Measurements from ENCODE around the gene RCSD1. TPM values are rescaled to one million over a fixed set of nuclear protein-coding genes. Genes with fewer than 3 reads are reported as not detected.

The RCSD1 gene
- total RNA-seq, 4 donors from 2014 or later = 16.8 to 19.0 (median 18.5) TPM

- 36% methylated on average over 3 of the region's 3 CpGs for WGBS
- Histone ChIP-seq H3K4me1 (peaks cover 56 to 75% (median 62%) of the 10 kb centered on the region in 4 donors), H3K27me3 (no peaks in the 10 kb centered on the region), H3K9me3 (no peaks in the 10 kb centered on the region), H3K27ac (replicated peaks in 1 of 4) (peak overlapping the region; percentile 69 to 75 (median 72)), H3K4me3 (no peak overlapping the region), H3K36me3 (no peaks in the 10 kb centered on the region)
- TF ChIP-seq CTCF (IDR thresholded peaks at IDR 0.05) (no peak), POLR2AphosphoS5 (IDR thresholded peaks at IDR 0.05) (no peak), EP300 (IDR thresholded peaks at IDR 0.05) (no peak), POLR2A (IDR thresholded peaks at IDR 0.05; ENCODE audit: low read depth) (no peak)
- DNase-seq (ENCODE audit: extremely low spot score) = no peak
- intact Hi-C loops (cut with DNase I) = no loop called here
Measured at GRCh38 chr1:167681024-167681423, 51.0 kb downstream of the RCSD1 start.

- DNase-seq (ENCODE audit: extremely low spot score) = no peak
- TF ChIP-seq POLR2AphosphoS5 (IDR thresholded peaks at IDR 0.05) = no peak
- no peak for TF ChIP-seq CTCF (IDR thresholded peaks at IDR 0.05)
- TF ChIP-seq POLR2A (IDR thresholded peaks at IDR 0.05; ENCODE audit: low read depth) = no peak
- TF ChIP-seq EP300 (IDR thresholded peaks at IDR 0.05) = no peak
- 20% methylated on average over 5 of the region's 5 CpGs for WGBS
- intact Hi-C loops (cut with DNase I) = no loop called here
- Histone ChIP-seq H3K9me3 (no peaks in the 10 kb centered on the region), H3K27ac (replicated peaks in 1 of 4) (peak overlapping the region; percentile 69 to 75 (median 72)), H3K36me3 (no peaks in the 10 kb centered on the region), H3K4me3 (no peak overlapping the region), H3K4me1 (peaks cover 59 to 81% (median 68%) of the 10 kb centered on the region in 4 donors), H3K27me3 (no peaks in the 10 kb centered on the region)
Measured at GRCh38 chr1:167681451-167682098, 51.5 kb downstream of the RCSD1 start.

GRCh38 chr1:167683226-167683625, 53.2 kb downstream of the RCSD1 start:
- Histone ChIP-seq H3K36me3 (no peaks in the 10 kb centered on the region), H3K27ac (replicated peaks in 1 of 4) (peak overlapping the region; percentile 72 to 75 (median 73)), H3K4me3 (no peak overlapping the region), H3K4me1 (peaks cover 71 to 90% (median 77%) of the 10 kb centered on the region in 4 donors), H3K27me3 (no peaks in the 10 kb centered on the region), H3K9me3 (no peaks in the 10 kb centered on the region)
- 69% methylated on average over 6 of the region's 6 CpGs for WGBS
- intact Hi-C loops (cut with DNase I) = no loop called here
- no peak for TF ChIP-seq EP300 (IDR thresholded peaks at IDR 0.05)
- no peak for TF ChIP-seq POLR2A (IDR thresholded peaks at IDR 0.05; ENCODE audit: low read depth)
- no peak for TF ChIP-seq CTCF (IDR thresholded peaks at IDR 0.05)
- TF ChIP-seq POLR2AphosphoS5 (IDR thresholded peaks at IDR 0.05) = no peak
- DNase-seq (ENCODE audit: extremely low spot score) = no peak

DNA sequence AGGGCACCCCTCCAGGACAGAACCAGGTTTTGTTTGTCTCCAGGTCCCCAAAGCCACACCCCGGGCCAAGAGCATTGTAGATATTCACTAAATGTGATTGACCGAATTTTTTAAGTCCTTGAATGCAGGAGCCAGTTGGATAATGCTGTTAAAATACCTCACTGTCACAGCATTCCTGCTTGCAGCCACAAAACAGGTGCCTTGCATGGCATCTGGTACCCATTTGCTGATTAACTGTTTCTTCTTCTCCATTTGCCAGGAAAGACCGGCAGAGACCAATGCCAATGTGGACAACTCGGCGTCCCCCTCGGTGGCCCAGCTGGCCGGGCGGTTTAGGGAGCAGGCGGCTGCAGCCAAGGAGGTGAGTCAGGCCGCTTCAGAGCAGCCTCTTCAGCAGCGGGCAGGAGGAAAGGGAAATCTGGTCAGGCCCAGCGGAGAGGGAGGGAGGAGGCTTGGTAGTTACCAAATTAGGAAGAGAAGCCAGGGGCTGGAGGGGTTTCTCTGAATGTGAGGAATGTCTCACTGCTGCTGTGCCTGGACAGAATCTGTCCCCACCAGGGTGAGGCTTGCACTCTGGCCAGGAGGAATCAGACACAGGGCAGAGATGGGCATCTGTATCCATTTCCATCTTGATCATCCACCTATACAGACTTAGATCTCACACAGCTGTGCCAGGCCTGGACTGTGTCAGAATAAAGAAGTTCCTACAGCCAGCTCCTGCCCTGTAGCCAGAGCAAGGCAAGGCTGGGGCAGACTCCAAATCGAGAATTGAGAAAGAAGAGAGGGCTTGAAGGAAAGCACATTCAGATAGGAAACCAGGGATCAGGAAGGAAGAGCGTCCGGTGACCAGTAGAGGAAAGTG, 53.8 kb downstream of the RCSD1 start:
- H3K9me3 ChIP-seq = no peaks in the 10 kb centered on the region
- peaks cover 73 to 91% (median 79%) of the 10 kb centered on the region in 4 donors for H3K4me1 ChIP-seq
- no peak overlapping the region for H3K4me3 ChIP-seq
- H3K36me3 ChIP-seq = no peaks in the 10 kb centered on the region
- no peaks in the 10 kb centered on the region for H3K27me3 ChIP-seq
- peak overlapping the region; percentile 72 to 75 (median 73) for H3K27ac ChIP-seq (replicated peaks in 1 of 4)
- DNase-seq (ENCODE audit: extremely low spot score) = no peak
- TF ChIP-seq EP300 (IDR thresholded peaks at IDR 0.05) (no peak), POLR2A (IDR thresholded peaks at IDR 0.05; ENCODE audit: low read depth) (no peak), POLR2AphosphoS5 (IDR thresholded peaks at IDR 0.05) (no peak), CTCF (IDR thresholded peaks at IDR 0.05) (no peak)
- intact Hi-C loops (cut with DNase I) = no loop called here
- WGBS = 51% methylated on average over 15 of the region's 15 CpGs
